Spleen (tissue), 11 donors: Measurements from ENCODE around the gene TRUB1. TPM values are rescaled to one million over a fixed set of nuclear protein-coding genes. Genes with fewer than 3 reads are reported as not detected.

Experiments
- DNase-seq: peaks from one replicate; pipeline ENCODE4 v3.0.0-alpha.2; 2020
- H3K27ac ChIP-seq, 8 donors: fragments of 200-600 bp; sonication (generic) in 7 of 8; 1 replicate in 4 of 8; 2 replicates in 4 of 8; pipeline versions ENCODE4 v1.5.0 to v1.8.0; 2016 to 2021; ENCODE audit warnings: inconsistent platforms in 4 of 8, mild to moderate bottlenecking in 4 of 8, moderate library complexity in 1 of 8
- H3K27me3 ChIP-seq, 7 donors: fragments of 200-600 bp; sonication (generic) in 6 of 7; replicated peaks in 1 of 7; 1 replicate in 4 of 7; 2 replicates in 3 of 7; pipeline versions ENCODE4 v1.5.0 to v1.8.0; 2016 to 2021; ENCODE audit warnings: inconsistent platforms in 3 of 7, mild to moderate bottlenecking in 1 of 7
- H3K36me3 ChIP-seq, 6 donors: fragments of 200-600 bp; sonication (generic) in 5 of 6; 1 replicate in 4 of 6; 2 replicates in 2 of 6; pipeline versions ENCODE4 v1.5.0 to v1.8.0; 2016 to 2021; ENCODE audit warnings: inconsistent platforms in 2 of 6
- H3K4me1 ChIP-seq, 6 donors: fragments of 200-600 bp; sonication (generic) in 5 of 6; 1 replicate in 3 of 6; 2 replicates in 3 of 6; pipeline versions ENCODE4 v1.5.0 to v1.8.0; 2016 to 2021; ENCODE audit warnings: inconsistent platforms in 3 of 6
- H3K4me3 ChIP-seq, 8 donors: fragments of 200-600 bp; sonication (generic) in 7 of 8; 1 replicate in 4 of 8; 2 replicates in 4 of 8; pipeline versions ENCODE4 v1.5.0 to v1.8.0; 2016 to 2021; ENCODE audit warnings: inconsistent platforms in 4 of 8, mild to moderate bottlenecking in 4 of 8, moderate library complexity in 2 of 8
- H3K9me3 ChIP-seq, 8 donors: fragments of 200-600 bp; sonication (generic) in 7 of 8; 1 replicate in 4 of 8; 2 replicates in 4 of 8; pipeline versions ENCODE4 v1.5.0 to v1.8.0; 2016 to 2021; ENCODE audit warnings: inconsistent platforms in 4 of 8
- POLR2A ChIP-seq, 3 donors: fragments of 450-650 bp; IDR thresholded peaks; one replicate each; pipeline ENCODE4 v1.5.1; 2017; ENCODE audit warnings: antibody characterized with exemption in 3 of 3, mild to moderate bottlenecking in 1 of 3
- POLR2AphosphoS5 ChIP-seq, 3 donors: sonication (generic); formaldehyde crosslinking; IDR thresholded peaks; one replicate each; pipeline ENCODE4 v1.5.1; 2017; ENCODE audit warnings: antibody characterized with exemption in 3 of 3
- WGBS, 5 donors: extraction: QIAGEN DNeasy Blood & Tissue Kit in 3 of 5; methylation state at CpG; one replicate each; pipeline versions ENCODE4 v1.1.5 to v1.1.7; 2013 to 2018; 5-methylcytosine and 5-hydroxymethylcytosine counted together
- intact Hi-C: fragments of 100-400 bp; cut with DNase I; formaldehyde crosslinking; loops from one replicate; pipeline ENCODE4 v1.15.0; 2023; ENCODE audit warnings: low total_unique reads
- polyA plus RNA-seq, 3 donors: library from polyadenylated mRNA; stranded (reverse); fragments of 200-250 nt; gene quantifications; one replicate each; pipeline ENCODE4 v1.2.1, GENCODE V29; 2013
- total RNA-seq, 7 donors: library from RNA; depleted of rRNA in 3 of 7; stranded (reverse); fragments of >200 nt in 3 of 7; fragmentation: NEBNext Ultra II Directional in 4 of 7; extraction: Animal tissue kit (Norgen Biotek cat#: 25700) in 4 of 7; gene quantifications; one replicate each; pipeline versions ENCODE4 v1.1.0 to v1.2.1, GENCODE V29; 2016 to 2021
- TF ChIP-seq, protein P1 (sequence below), 11 experiments: fragments of 200-600 bp in 7 of 11; fragments of 450-650 bp in 4 of 11; sonication (generic) in 4 of 11; IDR thresholded peaks in 8 of 11; conservative IDR thresholded peaks in 3 of 11; 1 replicate in 7 of 11; 2 replicates in 4 of 11; pipeline versions ENCODE4 v1.4.0 to v1.8.0; 2016 to 2021; ENCODE audit warnings: antibody characterized with exemption in 11 of 11, inconsistent platforms in 4 of 11, mild to moderate bottlenecking in 1 of 11
- donor health status: healthy with polysubstance abuse.
- donor health status: DM: no; HTN: no; CAD: no; lungs with moderate emphysema.
- donor health status: DM: no; HTN: no; CAD: no.
- donor health status: Bipolar disorder and iron deficiency.
- donor health status: healthy.
- donor health status: DM: no; HTN: no; CAD: no.
- donor health status: DM: yes; HTN: yes; CAD: no.

TRUB1 gene
- total and polyA plus RNA-seq, 10 donors = 4.8 to 22.8 (median 12.8) TPM

- H3K4me3 ChIP-seq = no peak overlapping the region
- peak overlapping the region in 6 of 8 donors; percentile 15 to 73 (median 48) for H3K27ac ChIP-seq
- no peaks in the 10 kb centered on the region for H3K27me3 ChIP-seq
- H3K36me3 ChIP-seq = no peaks in the 10 kb centered on the region
- H3K4me1 ChIP-seq = peaks cover 0 to 11% (median 0%) of the 10 kb centered on the region in 6 donors
- no peak for DNase-seq
- whole genome bisulfite sequencing, 5 donors = 53 to 60% (median 56%) methylated on average over 5 of the region's 5 CpGs
- intact Hi-C loops = no loop called here
- H3K9me3 ChIP-seq = no peaks in the 10 kb centered on the region
- TF ChIP-seq POLR2A (IDR thresholded peaks at IDR 0.05) (no peak), POLR2AphosphoS5 (IDR thresholded peaks at IDR 0.05) (no peak)
- TF ChIP-seq, protein P1, sequence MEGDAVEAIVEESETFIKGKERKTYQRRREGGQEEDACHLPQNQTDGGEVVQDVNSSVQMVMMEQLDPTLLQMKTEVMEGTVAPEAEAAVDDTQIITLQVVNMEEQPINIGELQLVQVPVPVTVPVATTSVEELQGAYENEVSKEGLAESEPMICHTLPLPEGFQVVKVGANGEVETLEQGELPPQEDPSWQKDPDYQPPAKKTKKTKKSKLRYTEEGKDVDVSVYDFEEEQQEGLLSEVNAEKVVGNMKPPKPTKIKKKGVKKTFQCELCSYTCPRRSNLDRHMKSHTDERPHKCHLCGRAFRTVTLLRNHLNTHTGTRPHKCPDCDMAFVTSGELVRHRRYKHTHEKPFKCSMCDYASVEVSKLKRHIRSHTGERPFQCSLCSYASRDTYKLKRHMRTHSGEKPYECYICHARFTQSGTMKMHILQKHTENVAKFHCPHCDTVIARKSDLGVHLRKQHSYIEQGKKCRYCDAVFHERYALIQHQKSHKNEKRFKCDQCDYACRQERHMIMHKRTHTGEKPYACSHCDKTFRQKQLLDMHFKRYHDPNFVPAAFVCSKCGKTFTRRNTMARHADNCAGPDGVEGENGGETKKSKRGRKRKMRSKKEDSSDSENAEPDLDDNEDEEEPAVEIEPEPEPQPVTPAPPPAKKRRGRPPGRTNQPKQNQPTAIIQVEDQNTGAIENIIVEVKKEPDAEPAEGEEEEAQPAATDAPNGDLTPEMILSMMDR (IDR thresholded peaks at IDR 0.05 in 8 of 11, conservative IDR thresholded peaks at IDR 0.05 in 3 of 11) = no peak
Measured at GRCh38 chr10:114911801-114912469, 26.1 kb upstream of the TRUB1 start.

DNA sequence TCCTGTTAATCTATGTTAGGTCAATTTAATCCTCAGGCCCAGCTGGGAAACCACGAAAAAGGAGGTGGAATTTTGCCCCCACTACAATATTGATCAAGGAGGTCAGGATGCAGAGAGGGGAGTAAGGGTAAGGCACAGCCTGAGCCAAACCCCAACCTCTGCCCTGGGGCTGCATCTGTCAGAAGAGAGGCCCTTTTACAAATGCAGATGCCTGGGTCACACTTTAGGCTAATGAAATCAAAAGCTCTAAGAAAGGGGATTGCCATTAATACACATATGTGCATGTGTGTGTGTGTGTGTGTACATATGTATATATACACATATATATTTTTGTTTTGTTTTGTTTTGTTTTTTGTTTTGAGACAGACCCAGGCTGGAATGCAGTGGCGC lies 25.5 kb upstream of the TRUB1 start:
- WGBS, 5 donors = 58 to 79% (median 70%) methylated on average over 2 of the region's 2 CpGs
- no peaks in the 10 kb centered on the region for H3K36me3 ChIP-seq
- no peak overlapping the region for H3K4me3 ChIP-seq
- no peaks in the 10 kb centered on the region for H3K27me3 ChIP-seq
- H3K27ac ChIP-seq = peak overlapping the region in 5 of 8 donors; percentile 5 to 73 (median 40)
- TF ChIP-seq, protein P1 (IDR thresholded peaks at IDR 0.05 in 8 of 11, conservative IDR thresholded peaks at IDR 0.05 in 3 of 11) = no peak
- no peak for TF ChIP-seq POLR2AphosphoS5 (IDR thresholded peaks at IDR 0.05)
- TF ChIP-seq POLR2A (IDR thresholded peaks at IDR 0.05) = no peak
- no peaks in the 10 kb centered on the region for H3K9me3 ChIP-seq
- H3K4me1 ChIP-seq = peaks cover 0 to 11% (median 0%) of the 10 kb centered on the region in 6 donors
- intact Hi-C loops = no loop called here
- DNase-seq = no peak

DNA sequence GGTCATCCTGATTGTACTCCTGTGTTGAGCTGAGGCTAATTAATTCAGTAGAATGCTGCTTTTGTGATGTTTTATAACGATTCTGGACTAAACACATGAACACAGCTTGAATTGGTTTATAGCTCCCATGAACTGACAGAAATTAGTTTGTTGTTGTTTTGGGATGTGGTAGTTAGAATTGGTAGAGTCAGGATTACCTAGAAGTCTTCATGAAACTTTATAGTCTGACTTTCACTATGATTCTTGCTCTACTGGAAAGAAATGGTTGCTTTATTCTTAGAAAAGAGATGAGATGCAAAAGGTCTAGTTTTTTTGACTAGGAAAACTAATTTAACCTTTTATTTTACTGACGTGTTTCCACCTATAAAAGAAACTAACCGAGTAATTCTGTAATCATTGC lies 23.4 kb upstream of the TRUB1 start:
- no peaks in the 10 kb centered on the region for H3K9me3 ChIP-seq
- no peak overlapping the region for H3K27ac ChIP-seq
- no peak for TF ChIP-seq POLR2AphosphoS5 (IDR thresholded peaks at IDR 0.05)
- TF ChIP-seq POLR2A (IDR thresholded peaks at IDR 0.05) = no peak
- TF ChIP-seq, protein P1 (IDR thresholded peaks at IDR 0.05 in 8 of 11, conservative IDR thresholded peaks at IDR 0.05 in 3 of 11) = no peak
- no peaks in the 10 kb centered on the region for H3K36me3 ChIP-seq
- intact Hi-C loops = no loop called here
- no peaks in the 10 kb centered on the region for H3K27me3 ChIP-seq
- H3K4me1 ChIP-seq = peaks cover 0 to 11% (median 0%) of the 10 kb centered on the region in 6 donors
- WGBS, 5 donors = 70 to 93% (median 86%) methylated on average over 3 of the region's 3 CpGs
- no peak for DNase-seq
- no peak overlapping the region for H3K4me3 ChIP-seq

DNA sequence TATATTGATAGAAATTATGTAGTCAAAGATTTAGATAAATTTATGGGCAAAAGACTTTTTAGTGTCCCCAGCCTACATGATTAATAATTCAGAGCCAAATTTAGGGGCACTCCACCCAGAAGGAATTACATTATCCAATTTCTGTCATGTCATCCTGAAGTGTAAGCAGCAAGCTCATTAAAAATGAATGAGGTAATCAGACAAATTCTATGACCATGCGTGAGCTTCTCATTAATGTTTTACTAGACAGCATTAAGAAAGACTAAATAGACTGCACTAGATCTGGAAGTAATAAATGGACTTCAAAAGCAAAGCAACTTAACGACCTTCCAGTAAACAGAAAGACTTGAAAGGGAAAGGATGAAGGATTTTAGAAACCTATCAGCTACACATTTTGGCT lies 22.7 kb upstream of the TRUB1 start:
- no peak for TF ChIP-seq POLR2AphosphoS5 (IDR thresholded peaks at IDR 0.05)
- TF ChIP-seq, protein P1 (IDR thresholded peaks at IDR 0.05 in 8 of 11, conservative IDR thresholded peaks at IDR 0.05 in 3 of 11) = no peak
- TF ChIP-seq POLR2A (IDR thresholded peaks at IDR 0.05) = no peak
- Histone ChIP-seq H3K4me1 (peaks cover 0 to 11% (median 0%) of the 10 kb centered on the region in 6 donors), H3K9me3 (no peaks in the 10 kb centered on the region), H3K27me3 (peaks cover 0 to 4% (median 0%) of the 10 kb centered on the region in 7 donors), H3K27ac (no peak overlapping the region), H3K36me3 (no peaks in the 10 kb centered on the region), H3K4me3 (no peak overlapping the region)
- DNase-seq = no peak
- intact Hi-C loops = no loop called here
- WGBS, 5 donors = 80 to 89% (median 85%) methylated on average over 2 of the region's 2 CpGs
